GM21619 (cell line): Measurements from ENCODE around the gene MYH14.
"Not testable (repeated sequence)": the region's sequence is repeated elsewhere in the genome, so short reads cannot be mapped to it uniquely, and the experiment has no call there.

Experiments used
- ATAC-seq: cut with Tn5 transposase; IDR thresholded peaks from one replicate; pipeline ENCODE4 v1.9.1; 2021; ENCODE audit not compliant: unreplicated experiment

Gene MYH14

GRCh38 chr19:50330365-50331078 is 127.1 kb downstream of the MYH14 start:
- no peak for ATAC-seq

GRCh38 chr19:50331221-50331993 is 128.0 kb downstream of the MYH14 start:
- ATAC-seq = no peak

DNA sequence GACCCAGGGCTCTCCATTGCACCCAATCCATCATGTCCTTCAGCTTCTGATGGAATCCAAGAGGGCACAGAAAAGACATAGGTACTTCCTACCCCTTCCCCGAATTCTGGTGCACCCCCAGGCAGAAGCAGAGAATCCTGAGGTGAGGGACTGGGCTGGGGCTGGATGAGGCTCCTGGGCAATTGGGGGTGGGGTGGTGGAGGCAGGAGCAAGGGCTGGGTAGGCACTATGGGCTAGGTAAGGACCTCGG is 128.5 kb downstream of the MYH14 start:
- ATAC-seq = no peak

- no peak for ATAC-seq
Measured at GRCh38 chr19:50332244-50333038, 129.0 kb downstream of the MYH14 start.

GRCh38 chr19:50333235-50333736 is 129.9 kb downstream of the MYH14 start:
- ATAC-seq = peak; percentile 39

GRCh38 chr19:50333737-50334617 is 130.6 kb downstream of the MYH14 start:
- peak; percentile 21 for ATAC-seq

DNA sequence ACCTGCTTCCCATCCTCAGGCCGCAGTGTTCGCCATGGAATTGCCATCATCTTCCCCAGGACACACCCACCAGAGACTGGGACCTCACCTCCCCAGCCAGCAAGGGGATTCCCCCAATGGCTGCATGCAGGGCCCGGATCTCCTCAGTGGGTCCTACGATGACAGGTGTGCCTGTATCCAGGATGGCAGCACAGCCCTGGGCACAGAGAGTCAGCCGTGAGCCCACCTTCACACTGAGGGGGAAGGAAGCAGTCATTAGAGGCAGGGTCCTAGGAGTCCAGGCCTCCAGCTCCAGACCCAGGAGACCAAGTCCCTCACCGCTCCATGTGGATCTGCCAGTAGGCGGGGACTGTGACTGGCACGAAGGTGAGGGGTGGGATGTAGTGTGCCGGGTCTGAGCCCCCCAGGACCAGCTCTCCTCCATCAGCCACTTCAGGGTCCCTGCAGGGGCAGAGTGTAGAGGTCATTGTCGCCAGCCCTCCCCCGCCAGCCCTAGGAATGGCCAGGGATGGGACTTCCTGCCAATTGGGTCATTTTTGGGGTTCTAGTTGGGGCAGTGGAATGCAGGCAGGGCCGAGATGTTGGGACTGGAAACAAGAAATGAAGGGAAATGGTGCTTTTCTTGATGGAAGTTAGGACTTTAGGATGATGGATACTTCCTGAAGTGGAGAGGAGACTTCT is 131.5 kb downstream of the MYH14 start:
- ATAC-seq = no peak

GRCh38 chr19:50337031-50337430 is 133.6 kb downstream of the MYH14 start:
- not testable (repeated sequence) for ATAC-seq

DNA sequence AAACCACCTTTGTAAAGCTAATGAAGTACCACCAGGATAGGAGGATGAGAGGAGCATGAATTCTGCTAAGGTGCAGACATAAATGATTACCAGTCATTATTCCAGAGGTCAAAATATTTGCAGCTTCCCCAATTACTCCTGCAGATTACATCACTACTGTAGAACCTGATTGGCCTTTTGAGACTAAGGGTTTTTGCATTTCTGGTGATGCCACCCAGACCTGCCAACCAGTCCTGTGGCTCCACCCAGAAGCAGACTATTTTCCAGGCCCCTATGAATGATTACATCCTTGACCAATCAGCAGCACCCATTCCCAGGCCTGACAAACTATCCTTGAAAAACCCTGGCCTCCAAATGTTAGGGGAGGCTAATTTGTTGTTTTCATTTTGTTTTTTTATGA is 136.9 kb downstream of the MYH14 start:
- ATAC-seq = no peak

GRCh38 chr19:50341091-50341564 is 137.7 kb downstream of the MYH14 start:
- no peak for ATAC-seq

DNA sequence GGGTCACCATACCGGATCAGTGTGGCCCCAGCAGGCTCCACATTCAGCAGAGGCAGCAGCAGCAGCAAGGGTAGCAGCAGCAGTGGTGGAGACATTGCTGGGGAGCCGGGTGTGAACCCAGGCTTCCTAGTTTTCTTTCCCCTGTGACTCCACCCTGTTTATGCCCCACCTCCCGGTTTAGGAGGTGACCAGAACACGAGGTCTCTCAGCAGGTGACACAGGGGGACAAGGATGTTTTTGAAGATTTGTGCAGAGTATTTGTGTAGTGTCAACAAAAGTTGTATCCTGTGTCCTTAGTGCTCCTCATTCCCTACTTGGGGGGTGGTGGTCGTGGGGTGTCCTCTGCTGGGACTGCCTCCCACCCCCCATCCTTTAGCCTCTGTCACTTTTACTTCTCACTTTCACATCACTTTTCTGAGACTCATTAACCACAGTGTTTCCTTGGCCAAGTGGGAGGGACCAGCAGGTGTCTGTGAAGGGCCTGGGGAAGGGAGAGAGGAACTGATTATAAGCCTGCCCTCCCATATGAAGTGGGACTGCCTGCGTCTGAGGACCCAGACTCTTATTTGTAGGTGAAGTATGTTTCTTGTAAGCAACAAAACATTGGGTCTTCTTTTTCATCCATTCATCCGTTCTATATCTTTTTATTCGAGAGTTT is 141.4 kb downstream of the MYH14 start:
- no peak for ATAC-seq

DNA sequence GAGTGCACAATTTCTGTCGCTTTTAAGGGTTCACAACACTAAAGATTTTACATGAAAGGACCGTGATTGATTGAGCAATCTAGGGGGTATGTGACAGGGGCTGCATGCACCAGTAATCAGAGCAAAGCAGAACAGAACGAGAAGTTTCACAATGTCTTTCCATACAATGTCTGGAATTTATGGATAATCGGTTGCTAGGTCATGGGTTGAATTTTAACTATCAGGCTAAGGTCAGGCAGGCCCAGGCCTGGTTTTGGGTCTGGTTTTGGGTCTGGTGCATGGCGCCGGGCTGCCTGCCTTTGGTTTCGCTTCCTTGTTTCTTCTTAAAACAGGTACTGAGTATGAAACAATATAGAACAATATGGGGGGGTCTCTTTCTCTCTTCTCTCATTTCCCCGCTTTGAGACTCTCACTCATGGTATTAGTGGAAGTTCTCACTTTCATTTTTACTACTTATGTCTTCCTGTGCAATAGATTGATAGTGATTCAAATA is 143.7 kb downstream of the MYH14 start:
- ATAC-seq = not testable (repeated sequence)

- ATAC-seq = no peak
Measured at GRCh38 chr19:50349277-50350057, 146.0 kb downstream of the MYH14 start.

DNA sequence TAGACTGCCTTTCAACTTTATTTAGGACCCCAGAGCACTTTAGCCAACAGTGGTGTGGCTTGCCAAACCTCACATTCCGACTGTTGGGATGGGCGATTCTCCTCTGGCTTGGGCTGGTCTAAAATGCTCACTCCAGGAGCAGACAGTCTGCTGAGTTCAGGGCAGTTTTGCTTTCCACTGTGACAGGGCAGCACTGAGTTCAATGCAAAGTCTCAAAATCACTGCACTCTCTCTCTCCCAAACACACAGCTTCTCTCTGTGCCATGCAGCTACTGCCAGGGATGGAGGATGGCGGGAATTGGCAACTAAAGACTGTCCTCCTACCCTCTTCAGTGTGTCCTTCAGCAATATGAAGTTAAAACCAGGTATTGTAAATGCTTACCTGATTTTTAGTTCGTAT is 148.8 kb downstream of the MYH14 start:
- ATAC-seq = no peak

GRCh38 chr19:50353487-50353880 is 150.1 kb downstream of the MYH14 start:
- ATAC-seq = not testable (repeated sequence)

GRCh38 chr19:50356691-50357177 is 153.3 kb downstream of the MYH14 start:
- ATAC-seq = no peak

DNA sequence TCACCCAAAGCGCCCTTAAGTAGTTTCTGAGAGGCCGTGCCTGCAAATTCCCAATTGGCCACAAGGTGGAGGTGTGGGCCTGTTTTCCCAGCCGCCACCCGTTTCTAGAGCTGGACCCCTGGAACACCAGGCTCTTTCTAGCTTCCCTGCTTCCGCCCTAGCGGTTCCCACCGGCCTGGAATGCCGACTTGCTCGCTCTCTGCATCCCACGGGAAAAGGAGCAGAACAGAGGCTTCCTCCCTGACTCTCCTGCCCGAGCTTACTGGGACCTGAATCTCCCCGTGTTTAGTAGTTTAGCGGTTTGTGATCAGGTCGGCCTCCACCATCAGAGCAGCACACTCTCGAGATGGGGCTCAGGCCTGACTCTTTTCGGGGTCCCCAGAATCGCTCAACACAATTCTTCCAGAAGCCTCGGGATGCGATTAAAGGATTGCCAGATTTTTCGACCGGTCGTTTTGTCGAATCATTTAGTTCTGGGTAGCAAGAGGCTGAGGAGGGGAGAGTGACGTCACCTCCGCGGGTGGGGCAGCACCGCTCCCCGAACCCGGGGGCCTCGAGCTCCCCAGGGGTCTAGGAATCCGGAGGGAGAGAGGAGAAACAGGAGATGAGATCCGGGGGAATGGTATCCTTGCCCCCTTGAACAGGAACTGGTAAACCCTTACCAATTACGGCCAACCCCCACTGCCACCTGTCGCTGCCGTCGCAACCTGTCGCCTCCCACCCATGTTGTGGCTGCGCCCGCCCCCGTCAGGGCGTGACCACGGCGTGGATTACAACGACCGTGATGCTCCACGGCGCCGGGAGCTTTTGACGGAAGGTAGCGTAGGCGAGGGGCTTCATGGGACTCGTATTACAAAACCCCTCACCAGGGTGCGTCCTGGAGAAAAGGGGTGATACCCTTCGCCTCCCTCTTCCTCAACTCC is 154.0 kb downstream of the MYH14 start:
- ATAC-seq = peak; percentile 50
